ENCODE data around the gene DYNLL1. TPM values are rescaled to one million over a fixed set of nuclear protein-coding genes. Genes with fewer than 3 reads are reported as not detected.

DYNLL1 gene
- total and polyA plus RNA-seq, 2 of the 13 experiments (the other 11 are each of a cell fraction or from before 2014, with no cell fraction given) = 271 to 294 TPM

- TF ChIP-seq ZNF574 (CRISPR knock-in tag; IDR thresholded peaks at IDR 0.05) (peak; percentile 99), TFE3 (CRISPR knock-in tag; IDR thresholded peaks at IDR 0.05) (0 out of 2 replicates have a peak, but pooled peaks have one; percentile 24), ZNF530 (CRISPR knock-in tag; IDR thresholded peaks at IDR 0.05; ENCODE audit: low read depth) (no peak), BATF2 (CRISPR knock-in tag; IDR thresholded peaks at IDR 0.05) (0 out of 2 replicates have a peak, but pooled peaks have one; percentile 30), POLR2A (IDR thresholded peaks at IDR 0.05; ENCODE audit: insufficient read depth in 1 of 2, low read depth in 2 of 2, low read length in 2 of 2) (peak; percentile 85 to 86), SP4 (CRISPR knock-in tag; IDR thresholded peaks at IDR 0.05) (peak; percentile 31; the same call in 1 of the 2 replicates), RFXANK (CRISPR knock-in tag; IDR thresholded peaks at IDR 0.05) (no peak), MAX (IDR thresholded peaks at IDR 0.05) (peak; percentile 63; the same call in 1 of the 2 replicates), ZNF740 (CRISPR knock-in tag; IDR thresholded peaks at IDR 0.05) (no peak), HNRNPL (IDR thresholded peaks at IDR 0.05; ENCODE audit: low read depth, low read length) (no peak), ZNF790 (CRISPR knock-in tag; IDR thresholded peaks at IDR 0.05; ENCODE audit: borderline replicate concordance) (no peak), THYN1 (CRISPR knock-in tag; IDR thresholded peaks at IDR 0.05; ENCODE audit: borderline replicate concordance, low read depth) (no peak), TERF1 (CRISPR knock-in tag; IDR thresholded peaks at IDR 0.05) (no peak), MAZ (IDR thresholded peaks at IDR 0.05; ENCODE audit: borderline replicate concordance, low read depth, low read length) (no peak), MAZ (CRISPR knock-in tag; IDR thresholded peaks at IDR 0.05; ENCODE audit: low read depth) (no peak), SMARCE1 (IDR thresholded peaks at IDR 0.05; ENCODE audit: borderline replicate concordance) (no peak), ZFAT (CRISPR knock-in tag; conservative IDR thresholded peaks at IDR 0.05) (0 out of 2 replicates have a peak, but pooled peaks have one; percentile 59), DNMT1 (CRISPR knock-in tag; IDR thresholded peaks at IDR 0.05) (peak; percentile 66; the same call in 1 of the 2 replicates), MLXIP (CRISPR knock-in tag; IDR thresholded peaks at IDR 0.05; ENCODE audit: borderline replicate concordance) (no peak)
These were observed 33.1 kb downstream of the DYNLL1 start, which contains the start of gene COQ5 (continued) for GRCh38 chr12:120528861-120529525.
